GM18861 (cell line): ENCODE data around the gene ALDH3B2.

Experiments
- ATAC-seq: cut with Tn5 transposase; IDR thresholded peaks from one replicate; pipeline ENCODE4 v1.9.1; 2021; ENCODE audit not compliant: unreplicated experiment

Gene ALDH3B2

DNA sequence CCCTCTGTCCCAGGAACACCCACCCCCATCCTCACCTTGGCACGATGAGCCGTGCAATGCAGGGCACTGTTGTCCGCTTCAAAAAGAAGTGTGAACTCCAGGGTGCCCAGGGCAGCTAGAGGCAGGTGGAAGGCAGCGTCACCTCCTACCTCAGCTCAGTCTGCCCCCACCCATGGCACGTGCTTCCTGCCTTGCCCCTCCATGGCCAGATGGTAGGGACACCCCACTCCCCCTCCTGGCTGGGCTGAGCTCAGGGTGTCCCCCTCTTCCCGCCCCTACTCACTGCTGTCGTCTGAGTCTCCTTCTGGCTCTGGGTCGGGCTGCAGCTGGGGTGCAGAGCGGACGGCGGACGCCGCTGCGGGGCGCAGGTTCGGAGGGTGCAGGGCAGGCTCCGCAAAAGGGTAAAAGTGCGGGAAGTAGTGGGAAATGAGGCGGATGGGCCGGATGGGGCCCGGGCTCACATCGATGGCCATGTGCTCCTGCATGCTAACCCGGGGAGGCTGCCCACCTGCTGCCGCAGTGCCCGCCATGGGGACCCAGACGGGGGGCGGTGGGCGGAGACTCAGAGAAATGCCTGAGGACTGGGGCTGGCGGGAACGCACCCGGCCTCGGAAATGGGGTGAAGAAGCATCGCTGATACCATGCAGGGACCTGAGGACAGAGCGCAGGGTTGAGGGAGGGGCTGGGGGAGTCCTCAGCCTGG, 58.5 kb downstream of the ALDH3B2 start:
- no peak for ATAC-seq

GRCh38 chr11:67614730-67615714, 59.4 kb downstream of the ALDH3B2 start:
- no peak for ATAC-seq

- peak; percentile 60 for ATAC-seq
Observed at GRCh38 chr11:67613960-67614715, 60.3 kb downstream of the ALDH3B2 start.

DNA sequence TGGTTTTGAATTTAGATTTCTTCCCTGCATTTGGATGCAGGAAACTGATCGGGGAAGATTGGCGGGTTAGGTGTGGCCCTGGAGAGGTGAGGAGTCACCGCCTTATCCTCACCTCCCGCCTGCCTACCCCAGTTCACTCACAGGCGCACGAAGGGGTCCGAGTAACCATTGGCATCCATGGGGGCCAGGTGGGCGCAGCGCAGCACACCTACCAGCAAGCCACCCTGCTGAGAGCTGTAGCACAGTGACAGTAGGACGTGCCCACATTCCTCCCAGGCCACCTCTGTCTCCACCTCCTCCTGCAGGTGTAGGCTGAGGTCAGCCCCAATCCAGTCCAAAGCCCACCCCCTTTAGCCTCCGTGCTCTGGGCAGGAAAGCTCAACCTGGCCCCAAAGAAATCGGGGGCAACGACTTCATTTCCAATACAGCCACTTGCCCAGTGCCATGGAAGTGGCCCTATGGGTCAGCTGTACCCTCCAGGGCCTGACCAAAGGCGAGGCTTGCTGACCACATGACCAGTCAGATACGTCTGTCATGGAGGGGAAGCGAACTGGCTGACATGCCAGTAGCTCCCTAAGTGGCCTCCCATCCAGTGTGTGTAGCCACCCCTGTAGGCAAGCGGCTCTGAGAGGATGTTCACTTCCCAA, 61.0 kb downstream of the ALDH3B2 start:
- ATAC-seq: no peak

DNA sequence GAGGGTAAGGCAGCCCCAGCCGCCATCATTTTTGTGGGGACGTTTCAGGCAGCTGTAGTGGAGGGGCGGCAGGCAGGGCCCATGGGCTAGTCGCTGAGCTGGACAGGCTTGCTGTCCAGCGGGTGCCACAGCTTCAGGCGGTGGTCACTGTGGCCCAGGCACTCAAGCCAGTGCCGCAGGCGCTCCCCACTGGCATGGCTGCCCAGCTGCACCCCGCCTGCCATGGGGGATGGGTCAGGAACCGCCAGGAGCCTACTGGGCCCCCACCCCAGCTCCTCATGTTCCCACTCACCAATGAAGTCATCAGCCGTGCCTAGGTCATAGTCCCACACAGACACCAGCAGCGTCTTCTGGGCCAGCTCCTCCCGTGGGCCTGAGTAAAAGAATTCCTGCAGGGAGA, 61.7 kb downstream of the ALDH3B2 start:
- no peak for ATAC-seq
